Osteoblast (primary cell): Measurements from ENCODE around the gene SERINC5. TPM values are rescaled to one million over a fixed set of nuclear protein-coding genes. Genes with fewer than 3 reads are reported as not detected.

Experiments
- DNase-seq: peaks from one replicate; pipeline ENCODE4 v3.0.0; 2011; ENCODE audit warnings: low spot score, mixed read lengths; ENCODE audit not compliant: insufficient read length; ENCODE audit errors: missing footprints
- H2AFZ ChIP-seq: 2 replicates; pipeline ENCODE4 v1.6.0; 2011; ENCODE audit warnings: mild to moderate bottlenecking, low read length
- H3K27ac ChIP-seq: 2 replicates; pipeline ENCODE4 v1.5.1; 2011; ENCODE audit warnings: mild to moderate bottlenecking, low read depth, low read length, moderate library complexity
- H3K27me3 ChIP-seq: 2 replicates; pipeline ENCODE4 v1.6.0; 2012; ENCODE audit warnings: mild to moderate bottlenecking, control low read depth, inconsistent platforms, low read length, moderate library complexity; ENCODE audit not compliant: insufficient read depth
- H3K36me3 ChIP-seq: 2 replicates; pipeline ENCODE4 v1.5.1; 2011; ENCODE audit warnings: mild to moderate bottlenecking, low read length, control low read depth, moderate library complexity; ENCODE audit not compliant: insufficient read depth
- H3K4me1 ChIP-seq: 2 replicates; pipeline ENCODE4 v1.5.1; 2011; ENCODE audit warnings: mild to moderate bottlenecking, low read length, control low read depth, moderate library complexity; ENCODE audit not compliant: insufficient read depth
- H3K4me2 ChIP-seq: 2 replicates; pipeline ENCODE4 v1.6.0; 2011; ENCODE audit warnings: mild to moderate bottlenecking, low read length; ENCODE audit not compliant: insufficient read depth
- H3K4me3 ChIP-seq: fragments of 200-600 bp; sonication (generic); 3 replicates; pipeline ENCODE4 v1.5.1; 2012; ENCODE audit warnings: mild to moderate bottlenecking, low read length, inconsistent platforms; ENCODE audit not compliant: insufficient read depth
- H3K79me2 ChIP-seq: 2 replicates; pipeline ENCODE4 v1.6.0; 2012; ENCODE audit warnings: mild to moderate bottlenecking, low read length, control low read depth, inconsistent platforms; ENCODE audit not compliant: insufficient read depth
- H3K9me3 ChIP-seq: 2 replicates; pipeline ENCODE4 v1.5.1; 2011; ENCODE audit warnings: low read depth, low read length, control low read depth
- H4K20me1 ChIP-seq: 2 replicates; pipeline ENCODE4 v1.6.0; 2012; ENCODE audit warnings: mild to moderate bottlenecking, low read length, control low read depth; ENCODE audit not compliant: insufficient read depth
- CTCF ChIP-seq: IDR thresholded peaks from 2 replicates; pipeline ENCODE4 v1.5.1; 2011; ENCODE audit warnings: mild to moderate bottlenecking, low read depth, low read length, moderate library complexity; ENCODE audit errors: extremely low read depth
- total RNA-seq: library from RNA; depleted of rRNA; stranded (reverse); fragments of >200 nt; gene quantifications from 2 replicates; pipeline ENCODE4 v1.2.3, GENCODE V29; 2012

Gene SERINC5
- total RNA-seq, 1 donor = 96.3 TPM

- peaks cover 16% of the 10 kb centered on the region for H4K20me1 ChIP-seq
- H3K27ac ChIP-seq = no peak overlapping the region
- H3K79me2 ChIP-seq = peaks cover 82% of the 10 kb centered on the region
- TF ChIP-seq CTCF = no peak
- no peak overlapping the region for H2AFZ ChIP-seq
- peak overlapping the region; percentile 27 for H3K4me2 ChIP-seq
- peaks cover 4% of the 10 kb centered on the region for H3K4me1 ChIP-seq
- no peaks in the 10 kb centered on the region for H3K36me3 ChIP-seq
- no peak overlapping the region for H3K4me3 ChIP-seq
- no peaks in the 10 kb centered on the region for H3K27me3 ChIP-seq
- H3K9me3 ChIP-seq = no peaks in the 10 kb centered on the region
- no peak for DNase-seq
These were observed 39.8 kb downstream of the SERINC5 start for GRCh38 chr5:80216096-80216495.

- H3K4me1 ChIP-seq = peaks cover 4% of the 10 kb centered on the region
- peaks cover 16% of the 10 kb centered on the region for H4K20me1 ChIP-seq
- DNase-seq = no peak
- H3K4me2 ChIP-seq = no peak overlapping the region
- H3K4me3 ChIP-seq = no peak overlapping the region
- no peak overlapping the region for H3K27ac ChIP-seq
- H3K9me3 ChIP-seq = no peaks in the 10 kb centered on the region
- no peaks in the 10 kb centered on the region for H3K36me3 ChIP-seq
- H2AFZ ChIP-seq = no peak overlapping the region
- no peaks in the 10 kb centered on the region for H3K27me3 ChIP-seq
- peaks cover 82% of the 10 kb centered on the region for H3K79me2 ChIP-seq
- TF ChIP-seq CTCF = no peak
These were observed 40.3 kb downstream of the SERINC5 start for GRCh38 chr5:80215523-80215922.

- Histone ChIP-seq H3K4me1 (peaks cover 4% of the 10 kb centered on the region), H3K27ac (no peak overlapping the region), H3K79me2 (peaks cover 83% of the 10 kb centered on the region), H3K9me3 (no peaks in the 10 kb centered on the region), H3K27me3 (no peaks in the 10 kb centered on the region), H2AFZ (no peak overlapping the region), H4K20me1 (peaks cover 16% of the 10 kb centered on the region), H3K4me2 (no peak overlapping the region), H3K36me3 (no peaks in the 10 kb centered on the region), H3K4me3 (no peak overlapping the region)
- no peak for TF ChIP-seq CTCF
- no peak for DNase-seq
These were observed 42.4 kb downstream of the SERINC5 start for GRCh38 chr5:80213466-80213865.

GRCh38 chr5:80212171-80212667 is 43.6 kb downstream of the SERINC5 start:
- H3K9me3 ChIP-seq = no peaks in the 10 kb centered on the region
- H4K20me1 ChIP-seq = peaks cover 16% of the 10 kb centered on the region
- no peak overlapping the region for H3K27ac ChIP-seq
- H3K4me1 ChIP-seq = peaks cover 7% of the 10 kb centered on the region
- no peaks in the 10 kb centered on the region for H3K36me3 ChIP-seq
- no peak overlapping the region for H3K4me2 ChIP-seq
- no peak overlapping the region for H2AFZ ChIP-seq
- no peak for TF ChIP-seq CTCF
- H3K4me3 ChIP-seq = no peak overlapping the region
- H3K79me2 ChIP-seq = peaks cover 84% of the 10 kb centered on the region
- DNase-seq = no peak
- H3K27me3 ChIP-seq = no peaks in the 10 kb centered on the region
